Measurements from ENCODE around the gene PTPN22. TPM values are rescaled to one million over a fixed set of nuclear protein-coding genes. Genes with fewer than 3 reads are reported as not detected.

PTPN22 gene
- total RNA-seq, 1 donor from 2014 or later, result 7.4 TPM

- Histone ChIP-seq H3K27me3 (no peaks in the 10 kb centered on the region), H3K4me3 (no peak overlapping the region), H3K36me3 (no peaks in the 10 kb centered on the region), H3K27ac (no peak overlapping the region), H3K9me3 (no peaks in the 10 kb centered on the region), H3K4me1 (peaks cover 69% of the 10 kb centered on the region)
- intact Hi-C loops (cut with DNase I), result no loop called here
- TF ChIP-seq CTCF (IDR thresholded peaks at IDR 0.05) (no peak), POLR2A (IDR thresholded peaks at IDR 0.05) (no peak), POLR2AphosphoS5 (IDR thresholded peaks at IDR 0.05; ENCODE audit: insufficient read depth in 1 of 2, low read depth in 1 of 2) (no peak)
- DNase-seq (ENCODE audit: extremely low spot score in 2 of 2), result no peak
Observed at GRCh38 chr1:113805256-113805531, 66.3 kb downstream of the PTPN22 start.

GRCh38 chr1:113804421-113805255 lies 66.9 kb downstream of the PTPN22 start:
- DNase-seq (ENCODE audit: extremely low spot score in 2 of 2), result no peak
- intact Hi-C loops (cut with DNase I), result no loop called here
- TF ChIP-seq POLR2AphosphoS5 (IDR thresholded peaks at IDR 0.05; ENCODE audit: insufficient read depth in 1 of 2, low read depth in 1 of 2) (no peak), POLR2A (IDR thresholded peaks at IDR 0.05) (no peak), CTCF (IDR thresholded peaks at IDR 0.05) (no peak)
- Histone ChIP-seq H3K4me3 (no peak overlapping the region), H3K36me3 (no peaks in the 10 kb centered on the region), H3K4me1 (peaks cover 64% of the 10 kb centered on the region), H3K27me3 (no peaks in the 10 kb centered on the region), H3K27ac (no peak overlapping the region), H3K9me3 (no peaks in the 10 kb centered on the region)

GRCh38 chr1:113802367-113803007 lies 69.0 kb downstream of the PTPN22 start:
- peaks cover 57% of the 10 kb centered on the region for H3K4me1 ChIP-seq

GRCh38 chr1:113800487-113800886 lies 71.0 kb downstream of the PTPN22 start:
- no peak overlapping the region for H3K27ac ChIP-seq
- peaks cover 55% of the 10 kb centered on the region for H3K4me1 ChIP-seq
- DNase-seq (ENCODE audit: extremely low spot score in 2 of 2), result no peak
- H3K9me3 ChIP-seq, result no peaks in the 10 kb centered on the region
- intact Hi-C loops (cut with DNase I), result no loop called here
- TF ChIP-seq CTCF (IDR thresholded peaks at IDR 0.05), result no peak
- no peak for TF ChIP-seq POLR2A (IDR thresholded peaks at IDR 0.05)
- TF ChIP-seq POLR2AphosphoS5 (IDR thresholded peaks at IDR 0.05; ENCODE audit: insufficient read depth in 1 of 2, low read depth in 1 of 2), result no peak
- no peaks in the 10 kb centered on the region for H3K27me3 ChIP-seq
- peaks cover 0 to 22% of the 10 kb centered on the region in 2 donors for H3K36me3 ChIP-seq
- H3K4me3 ChIP-seq, result no peak overlapping the region

More at GRCh38 chr1:113802367-113803007, 69.0 kb downstream of the PTPN22 start:
- no peaks in the 10 kb centered on the region for H3K9me3 ChIP-seq
- H3K4me3 ChIP-seq, result no peak overlapping the region
- H3K27ac ChIP-seq, result no peak overlapping the region
- H3K27me3 ChIP-seq, result no peaks in the 10 kb centered on the region
- TF ChIP-seq CTCF (IDR thresholded peaks at IDR 0.05), result no peak
- TF ChIP-seq POLR2A (IDR thresholded peaks at IDR 0.05), result no peak
- TF ChIP-seq POLR2AphosphoS5 (IDR thresholded peaks at IDR 0.05; ENCODE audit: insufficient read depth in 1 of 2, low read depth in 1 of 2), result no peak
- no peak for DNase-seq (ENCODE audit: extremely low spot score in 2 of 2)
- intact Hi-C loops (cut with DNase I), result no loop called here
- peaks cover 0 to 3% of the 10 kb centered on the region in 2 donors for H3K36me3 ChIP-seq

GRCh38 chr1:113797472-113797871 lies 74.0 kb downstream of the PTPN22 start:
- H3K36me3 ChIP-seq, result peaks cover 0 to 22% of the 10 kb centered on the region in 2 donors
- TF ChIP-seq POLR2A (IDR thresholded peaks at IDR 0.05) (no peak), POLR2AphosphoS5 (IDR thresholded peaks at IDR 0.05; ENCODE audit: insufficient read depth in 1 of 2, low read depth in 1 of 2) (no peak), CTCF (IDR thresholded peaks at IDR 0.05) (no peak)
- no peaks in the 10 kb centered on the region for H3K9me3 ChIP-seq
- no peak overlapping the region for H3K27ac ChIP-seq
- peaks cover 34% of the 10 kb centered on the region for H3K4me1 ChIP-seq
- no peak overlapping the region for H3K4me3 ChIP-seq
- intact Hi-C loops (cut with DNase I), result no loop called here
- no peak for DNase-seq (ENCODE audit: extremely low spot score in 2 of 2)
- H3K27me3 ChIP-seq, result no peaks in the 10 kb centered on the region
